G401.6 (cell line): ENCODE measurements around the gene STX19.
"Not testable (repeated sequence)": the region's sequence is repeated elsewhere in the genome, so short reads cannot be mapped to it uniquely, and the experiment has no call there.

ENCODE experiments used
- FAIRE-seq: peaks from 2 replicates; lab custom pipeline; 2012; peaks lifted over from hg19 to GRCh38; lab: Jason Lieb, UNC

STX19 gene, protein sequence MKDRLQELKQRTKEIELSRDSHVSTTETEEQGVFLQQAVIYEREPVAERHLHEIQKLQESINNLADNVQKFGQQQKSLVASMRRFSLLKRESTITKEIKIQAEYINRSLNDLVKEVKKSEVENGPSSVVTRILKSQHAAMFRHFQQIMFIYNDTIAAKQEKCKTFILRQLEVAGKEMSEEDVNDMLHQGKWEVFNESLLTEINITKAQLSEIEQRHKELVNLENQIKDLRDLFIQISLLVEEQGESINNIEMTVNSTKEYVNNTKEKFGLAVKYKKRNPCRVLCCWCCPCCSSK

DNA sequence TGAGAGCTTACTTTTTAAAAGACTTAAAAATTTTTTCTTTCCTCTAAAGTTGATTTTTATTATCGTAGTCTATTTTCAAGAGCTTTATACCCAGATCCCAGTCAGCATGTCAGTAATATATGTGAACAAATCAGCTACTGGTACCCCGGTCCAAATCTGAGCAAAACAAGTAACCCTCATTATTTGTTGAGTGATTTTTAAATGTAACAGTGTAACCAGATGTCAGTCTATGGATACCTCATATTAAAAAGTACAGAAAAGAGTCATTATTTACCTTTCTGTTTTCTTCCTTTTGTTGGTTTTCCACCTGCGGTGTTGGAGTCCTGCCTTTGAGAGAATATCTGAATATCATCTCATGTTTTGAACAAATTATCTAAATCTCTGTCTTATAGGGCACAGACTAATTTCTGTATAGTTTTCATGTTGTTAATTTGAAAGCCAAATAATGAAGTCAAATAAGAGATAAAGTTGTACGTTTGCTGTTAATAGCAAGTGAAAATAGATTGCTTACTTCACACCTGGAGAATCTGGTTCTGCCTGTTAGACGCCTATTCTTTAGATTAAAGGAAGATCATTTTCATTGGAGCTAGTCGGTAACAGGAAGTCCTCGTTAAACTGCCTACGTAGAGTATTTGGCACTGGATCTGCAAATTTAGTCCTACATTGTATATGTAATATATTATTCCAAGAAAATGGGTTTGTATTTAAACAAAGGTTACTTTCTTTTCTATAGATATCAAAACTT, at the start of gene STX19:
Gene STX19 (minus strand): TSS at position 505 of the 745 bp plus-strand sequence. CDS start 13,328 bp downstream, outside the sequence.
- FAIRE-seq = no peak

DNA sequence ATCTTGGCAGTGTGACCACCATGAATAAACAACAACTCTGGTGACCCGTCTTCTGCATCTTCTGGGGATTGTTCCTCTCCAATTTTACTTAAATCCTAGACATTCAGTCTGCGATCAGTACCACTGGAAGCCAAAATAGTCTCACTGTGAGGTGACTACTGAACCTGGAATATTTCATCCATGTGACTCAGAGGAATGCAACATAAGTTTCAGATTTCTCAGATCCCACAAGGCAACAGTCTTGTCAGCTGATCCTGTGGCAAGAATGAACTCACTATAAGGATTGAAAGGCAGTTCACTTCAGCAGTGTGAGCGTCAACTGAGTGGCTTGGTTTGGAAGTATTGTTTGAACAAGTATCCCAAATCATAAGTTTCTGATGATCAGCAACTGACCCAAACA, 47.7 kb upstream of the STX19 start:
- no peak for FAIRE-seq

DNA sequence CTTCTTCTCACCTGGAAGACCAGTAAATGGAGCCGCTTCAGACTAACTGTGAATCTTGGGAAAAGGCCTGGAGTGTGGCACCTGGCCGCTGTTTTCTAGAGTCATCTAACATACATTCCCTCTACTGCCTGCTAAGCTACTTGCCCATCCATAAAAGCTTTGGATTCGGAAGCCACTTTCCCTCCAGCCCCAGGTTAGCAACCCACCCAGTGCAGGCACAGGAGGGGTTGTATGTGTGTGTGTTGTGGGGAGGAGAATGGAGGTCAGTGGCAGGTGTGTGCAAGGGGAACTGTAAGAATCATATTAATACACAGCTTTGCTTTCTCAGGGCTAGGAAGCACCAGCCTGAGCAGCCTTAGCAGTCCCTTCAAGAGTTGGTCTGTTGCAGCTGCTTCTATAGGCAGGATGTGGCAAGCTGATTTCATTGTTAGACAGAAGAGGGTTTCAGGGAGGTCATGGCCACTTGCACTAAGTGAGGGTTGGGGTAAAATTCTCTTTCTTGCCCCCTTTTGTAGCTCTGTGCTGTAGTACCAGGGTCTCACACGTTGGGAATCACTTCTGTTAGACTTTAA, 43.4 kb upstream of the STX19 start:
- no peak for FAIRE-seq

DNA sequence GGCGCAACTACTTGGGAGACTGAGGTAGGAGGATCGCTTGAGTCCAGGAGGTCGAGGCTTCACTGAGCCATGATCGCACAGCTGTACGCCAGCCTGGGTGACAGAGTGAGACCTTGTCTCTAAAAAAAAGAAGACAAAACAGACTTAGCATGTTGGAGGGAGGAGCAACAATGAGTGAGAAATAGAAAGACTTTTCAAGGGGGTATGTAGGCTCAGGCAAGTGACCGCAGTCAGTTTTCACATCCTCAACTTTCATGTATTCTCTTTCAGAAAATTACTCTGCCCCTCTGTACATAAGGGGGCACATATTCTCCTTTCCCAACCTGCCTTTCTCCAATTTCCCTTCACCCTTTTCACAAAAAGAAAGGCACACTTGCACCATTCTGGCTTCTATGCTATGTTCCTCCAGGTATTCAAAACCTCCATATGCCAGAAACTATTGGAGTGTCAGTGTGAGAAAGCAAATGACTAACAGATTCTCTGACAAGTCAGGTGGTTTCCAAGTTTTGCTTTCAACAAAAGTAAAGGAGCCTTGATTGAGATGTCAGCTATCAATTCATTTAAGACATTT, 42.0 kb upstream of the STX19 start:
- FAIRE-seq = no peak

DNA sequence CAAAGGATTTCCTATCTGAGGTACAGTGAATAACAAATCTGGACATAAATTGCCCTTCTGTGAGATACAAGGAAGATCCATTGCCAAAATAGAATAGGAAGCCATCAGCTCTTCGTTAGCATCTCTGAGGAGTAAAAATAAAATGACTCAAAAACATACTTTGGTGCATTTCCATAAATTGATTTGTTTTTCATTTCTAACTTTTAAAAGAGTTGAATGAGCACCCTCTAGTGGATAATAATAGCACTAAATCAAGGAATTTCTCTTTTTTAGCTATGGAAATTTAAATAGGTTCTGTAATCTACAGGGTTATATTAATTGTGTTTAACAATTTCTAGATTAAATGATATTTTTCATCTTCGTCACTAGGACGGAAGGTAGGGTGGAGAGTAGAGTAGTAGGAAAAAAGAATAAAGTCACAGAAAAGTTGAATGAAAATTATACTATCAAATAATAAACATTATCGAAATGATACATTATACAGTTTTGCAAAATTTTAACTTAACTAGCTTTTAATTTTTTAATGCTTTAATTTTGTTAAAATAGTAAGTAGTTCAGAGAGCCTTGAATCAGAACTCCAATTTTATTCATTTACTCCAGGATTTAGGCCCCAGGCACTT, 40.9 kb upstream of the STX19 start:
- FAIRE-seq = peak; percentile 95

DNA sequence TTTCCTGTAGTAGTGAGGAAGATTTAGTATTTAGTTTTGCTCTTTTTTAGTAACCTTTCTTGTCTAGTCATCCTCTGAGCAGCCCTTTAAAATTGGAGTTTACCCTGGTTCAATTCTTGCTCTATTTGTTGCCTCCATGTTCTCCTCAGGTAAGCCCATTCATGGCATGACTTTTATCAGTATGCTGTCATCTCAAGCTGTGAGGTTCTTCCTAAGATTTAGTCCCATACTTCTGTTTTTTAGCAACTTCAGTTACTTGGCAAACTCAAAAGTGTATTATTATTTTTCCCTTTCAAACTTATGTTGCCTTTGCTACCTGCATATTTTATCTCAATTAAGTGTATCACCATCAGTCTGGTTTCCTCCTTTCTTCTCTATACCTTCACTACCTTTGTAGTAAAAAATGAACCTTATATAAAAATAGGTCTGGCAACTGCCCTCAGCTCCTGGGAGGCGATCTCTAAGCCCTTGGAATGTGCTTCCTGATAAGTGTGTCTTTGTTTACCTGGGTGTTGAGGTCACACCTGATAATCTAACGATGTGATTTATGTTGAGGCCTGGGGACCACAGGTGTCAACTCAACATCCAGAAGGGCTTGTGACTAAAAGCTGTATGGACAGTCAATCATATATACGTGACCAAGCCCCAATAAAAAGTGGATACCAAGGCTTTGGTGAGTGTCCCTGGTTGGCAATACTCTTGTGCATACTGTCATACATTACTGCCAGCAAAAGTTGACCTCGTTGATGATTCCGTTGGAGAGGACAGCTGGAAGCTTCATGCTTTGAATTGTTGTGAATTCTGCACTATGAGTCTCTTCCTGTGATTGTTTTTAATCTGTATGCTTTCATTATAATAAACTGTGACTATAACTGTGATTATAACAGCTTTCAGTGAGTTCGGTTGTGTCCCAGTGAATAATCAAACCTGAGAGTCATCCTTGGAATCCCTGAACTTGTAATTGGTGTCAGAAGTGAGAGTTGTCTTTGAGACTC, 38.4 kb upstream of the STX19 start:
- no peak for FAIRE-seq

DNA sequence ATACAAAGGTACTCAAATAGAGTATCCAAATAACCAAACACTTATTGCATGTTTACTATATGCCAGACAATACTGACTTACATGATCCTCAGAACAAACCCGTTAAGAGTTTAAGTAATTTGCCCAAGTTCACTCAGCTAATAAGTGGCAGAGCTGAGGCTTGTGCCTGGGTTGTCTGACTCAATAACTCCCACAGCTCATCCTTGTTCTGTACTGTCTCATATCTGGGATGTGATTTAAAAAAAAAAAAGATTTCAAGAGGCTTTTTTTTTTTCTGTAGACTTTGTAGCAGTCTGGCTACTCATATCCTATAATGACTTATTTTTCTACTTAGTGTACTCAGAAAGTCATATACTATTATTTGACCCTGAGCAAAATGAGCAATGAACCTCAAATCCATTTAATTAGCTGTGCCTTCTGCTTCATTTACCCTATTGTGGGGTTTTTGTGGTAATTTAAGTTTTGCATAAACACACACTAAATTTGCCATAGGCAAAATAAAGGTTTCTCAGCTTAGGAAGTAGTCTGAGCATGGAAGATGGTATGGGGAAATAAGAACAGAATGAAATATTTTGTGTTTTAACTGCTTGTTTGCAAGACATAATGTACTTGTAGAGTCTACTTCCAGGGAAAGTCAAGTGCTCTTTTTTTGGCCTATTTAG, 37.6 kb upstream of the STX19 start:
- no peak for FAIRE-seq

DNA sequence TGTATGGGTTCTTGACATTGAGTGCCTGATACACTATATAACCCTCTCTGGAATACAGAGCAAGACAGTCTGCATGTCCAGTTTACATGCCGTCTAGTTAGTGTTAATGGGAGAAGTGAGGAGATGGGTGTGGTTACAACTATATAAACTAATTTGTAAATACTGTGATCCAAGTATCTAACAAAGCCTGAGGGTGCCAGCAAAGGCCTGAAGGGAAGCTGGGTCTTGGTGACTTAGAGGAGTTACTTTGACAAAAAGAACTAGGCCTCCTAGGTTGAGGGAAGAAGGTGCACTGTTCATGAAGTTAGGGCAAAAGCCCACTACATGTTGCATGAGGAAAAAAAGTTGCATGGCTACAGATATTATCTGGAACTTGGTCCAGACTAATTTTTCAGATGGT, 36.7 kb upstream of the STX19 start:
- no peak for FAIRE-seq

DNA sequence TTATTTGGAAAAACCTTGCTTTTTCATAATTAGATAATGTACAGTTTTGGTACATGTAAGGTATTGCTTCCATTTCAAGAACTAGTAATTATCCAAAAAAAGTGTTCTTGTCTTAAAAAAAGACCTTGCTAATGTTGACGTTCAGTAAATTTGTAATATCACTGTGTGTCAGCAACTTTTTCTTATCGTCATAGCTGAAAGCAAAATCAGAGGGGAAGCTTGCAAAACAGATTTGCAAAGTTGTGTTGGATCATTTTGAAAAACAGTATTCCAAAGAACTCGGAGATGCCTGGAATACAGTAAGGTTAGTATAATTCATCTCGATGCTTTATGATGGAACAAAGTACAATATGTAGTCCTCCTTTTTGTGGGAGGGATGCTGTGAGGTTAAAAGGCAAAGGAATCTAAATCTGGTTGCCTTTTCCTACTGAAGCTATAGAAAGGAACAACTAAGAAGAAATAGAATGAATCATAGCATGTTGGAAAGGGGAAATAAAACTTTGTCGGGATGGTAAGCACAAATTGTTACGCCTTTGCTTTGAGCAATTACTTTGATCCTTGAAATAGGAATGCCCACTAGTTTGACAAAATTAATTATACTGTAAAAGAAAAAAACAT, 36.0 kb upstream of the STX19 start:
- no peak for FAIRE-seq

DNA sequence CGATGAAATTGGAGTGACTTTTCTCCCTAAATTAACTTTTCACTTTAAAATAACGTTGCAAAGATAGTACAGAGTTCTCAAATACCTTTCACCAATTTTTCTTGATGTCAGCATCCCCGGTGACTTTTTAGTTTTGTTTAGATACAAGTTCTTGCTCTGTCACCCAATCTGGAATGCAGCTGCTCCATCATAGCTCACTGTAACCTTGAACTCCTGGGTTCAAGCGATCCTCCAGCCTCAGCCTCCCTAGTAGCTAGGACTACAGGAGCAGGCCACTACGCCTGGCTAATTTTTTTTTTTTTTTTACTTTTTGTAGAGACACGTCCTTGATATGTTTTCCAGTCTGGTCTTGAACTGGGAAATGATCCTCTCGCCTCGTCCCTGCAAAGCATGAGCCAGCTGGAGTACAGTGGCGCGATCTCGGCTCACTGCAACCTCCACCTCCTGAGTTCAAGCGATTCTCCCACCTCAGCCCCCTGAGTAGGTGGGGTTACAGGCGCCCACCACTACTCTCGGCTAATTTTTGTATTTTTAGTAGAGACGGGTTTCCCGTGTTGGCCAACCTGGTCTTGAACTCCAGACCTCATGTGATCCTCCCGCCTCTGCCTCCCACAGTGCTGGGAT, 35.2 kb upstream of the STX19 start:
- FAIRE-seq = no peak

DNA sequence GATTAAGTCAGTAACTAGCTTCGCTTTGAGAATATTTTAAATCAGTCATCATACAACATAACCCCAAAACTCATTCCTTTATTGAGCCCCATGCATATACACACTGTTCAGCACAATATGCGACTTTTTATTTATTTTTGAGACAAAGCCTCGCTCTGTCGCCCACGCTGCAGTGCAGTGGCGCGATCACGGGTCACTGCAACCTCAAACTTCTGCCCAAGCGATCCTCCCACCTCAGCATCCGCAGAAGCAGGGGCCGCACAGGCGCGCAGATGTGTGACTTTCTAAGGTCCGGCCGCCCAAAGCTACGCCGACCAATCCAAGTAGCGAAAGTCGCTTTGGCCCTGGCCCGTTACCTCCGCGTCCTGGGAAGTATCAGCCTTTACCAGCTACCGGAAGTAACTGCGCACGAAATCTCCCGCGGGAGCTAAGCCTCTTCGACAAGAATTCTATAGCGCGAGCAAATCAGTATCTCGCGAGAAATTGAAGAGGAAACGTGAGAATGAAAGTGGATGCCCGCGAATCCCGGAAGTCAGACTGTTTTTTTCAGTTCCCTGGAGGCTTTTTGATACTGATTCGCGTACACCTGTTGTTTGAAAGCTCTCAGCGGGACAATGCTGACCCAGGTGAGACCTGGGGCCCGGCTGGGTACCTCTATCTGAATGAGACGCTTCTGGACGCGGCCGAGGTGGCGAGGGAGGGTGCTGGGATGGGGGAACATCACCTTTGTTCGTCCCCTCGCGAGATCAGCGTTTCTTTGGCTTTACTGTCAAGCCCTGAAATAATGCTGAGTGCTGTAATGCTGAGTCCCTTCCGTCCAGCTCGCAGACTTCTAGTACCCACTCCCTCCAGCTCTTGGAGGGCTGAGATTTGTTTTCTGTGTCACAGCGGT, 34.4 kb upstream of the STX19 start, which contains the start of the genes DHFR2 and NSUN3:
Gene DHFR2 (minus strand): TSS at position 404 of the 892 bp plus-strand sequence. CDS start 1,405 bp downstream, outside the sequence.
Gene NSUN3 (plus strand): TSS at position 549 of the 892 bp plus-strand sequence. CDS start 66 bp downstream, at position 615.
- FAIRE-seq = peak; percentile 98

DNA sequence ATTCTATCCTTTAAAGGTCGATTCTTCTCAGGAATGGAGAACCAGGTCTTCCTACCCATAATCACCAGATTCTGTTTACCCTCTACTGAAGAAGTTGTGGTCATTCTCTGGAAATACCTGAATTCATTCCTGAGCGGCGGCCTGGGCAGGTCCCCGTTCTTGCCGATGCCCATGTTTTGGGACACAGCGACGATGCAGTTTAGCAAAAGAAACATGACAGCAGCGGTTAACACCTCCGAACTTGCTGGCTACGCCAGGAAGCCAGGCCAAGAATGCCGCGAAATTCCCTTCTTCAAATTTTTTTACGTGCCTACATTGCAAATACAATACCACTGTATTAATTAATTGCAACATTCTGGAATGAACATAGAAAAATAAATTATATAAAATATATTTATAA, 32.9 kb upstream of the STX19 start:
- no peak for FAIRE-seq

DNA sequence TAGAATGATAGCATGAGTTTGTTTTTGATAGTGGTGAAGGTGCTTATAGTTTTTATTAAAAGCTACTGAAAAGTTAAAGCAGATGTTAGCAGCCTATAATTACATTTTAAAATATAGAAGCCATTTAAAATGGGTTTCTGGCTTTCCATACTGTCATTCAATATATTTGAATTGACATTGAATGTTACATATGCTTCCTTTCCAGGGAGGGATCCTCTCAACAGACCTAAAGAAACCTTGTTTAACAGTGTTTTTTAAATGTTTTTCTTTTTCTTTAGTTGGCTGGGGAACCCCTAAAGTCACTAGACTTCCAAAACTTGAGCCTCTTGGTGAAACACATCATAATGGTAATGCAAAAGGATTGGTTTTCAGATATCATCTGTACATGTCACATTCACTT, 22.1 kb upstream of the STX19 start:
- FAIRE-seq = no peak

DNA sequence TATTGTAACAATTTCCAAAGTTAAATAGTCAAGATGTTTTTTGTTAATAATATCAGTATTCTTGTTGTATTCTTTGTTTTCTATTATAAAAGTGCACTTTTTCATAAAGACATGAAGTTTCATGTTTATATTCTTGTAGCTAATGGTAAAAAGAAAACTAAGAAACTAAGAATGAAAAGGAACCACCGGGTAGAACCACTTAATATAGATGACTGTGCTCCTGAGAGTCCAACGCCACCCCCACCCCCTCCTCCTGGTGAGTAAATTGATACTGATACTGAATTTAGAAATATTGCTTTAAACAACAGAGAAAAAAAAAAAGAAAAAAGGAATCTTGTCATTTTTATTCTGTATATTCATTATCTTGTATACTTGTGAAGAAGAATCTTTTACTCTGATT, 20.9 kb upstream of the STX19 start:
- FAIRE-seq = no peak

DNA sequence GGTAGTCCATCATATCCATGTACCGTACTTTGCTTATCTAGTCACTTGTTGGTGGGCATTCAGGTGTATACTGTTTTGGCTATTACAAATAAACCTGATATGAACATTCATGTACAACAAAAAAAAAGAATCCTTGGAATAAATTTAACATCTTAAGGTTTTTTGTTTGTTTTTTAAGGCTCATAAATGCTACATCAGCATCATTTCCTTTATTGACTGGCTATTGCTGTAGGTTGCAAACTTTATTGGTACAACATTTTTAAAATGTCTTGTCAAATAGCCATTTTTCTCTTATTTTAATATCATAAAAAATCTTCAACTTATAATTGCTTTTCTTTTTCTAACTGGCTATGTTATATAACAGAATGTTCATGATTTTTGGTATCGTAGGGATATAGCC, 18.1 kb upstream of the STX19 start:
- no peak for FAIRE-seq

DNA sequence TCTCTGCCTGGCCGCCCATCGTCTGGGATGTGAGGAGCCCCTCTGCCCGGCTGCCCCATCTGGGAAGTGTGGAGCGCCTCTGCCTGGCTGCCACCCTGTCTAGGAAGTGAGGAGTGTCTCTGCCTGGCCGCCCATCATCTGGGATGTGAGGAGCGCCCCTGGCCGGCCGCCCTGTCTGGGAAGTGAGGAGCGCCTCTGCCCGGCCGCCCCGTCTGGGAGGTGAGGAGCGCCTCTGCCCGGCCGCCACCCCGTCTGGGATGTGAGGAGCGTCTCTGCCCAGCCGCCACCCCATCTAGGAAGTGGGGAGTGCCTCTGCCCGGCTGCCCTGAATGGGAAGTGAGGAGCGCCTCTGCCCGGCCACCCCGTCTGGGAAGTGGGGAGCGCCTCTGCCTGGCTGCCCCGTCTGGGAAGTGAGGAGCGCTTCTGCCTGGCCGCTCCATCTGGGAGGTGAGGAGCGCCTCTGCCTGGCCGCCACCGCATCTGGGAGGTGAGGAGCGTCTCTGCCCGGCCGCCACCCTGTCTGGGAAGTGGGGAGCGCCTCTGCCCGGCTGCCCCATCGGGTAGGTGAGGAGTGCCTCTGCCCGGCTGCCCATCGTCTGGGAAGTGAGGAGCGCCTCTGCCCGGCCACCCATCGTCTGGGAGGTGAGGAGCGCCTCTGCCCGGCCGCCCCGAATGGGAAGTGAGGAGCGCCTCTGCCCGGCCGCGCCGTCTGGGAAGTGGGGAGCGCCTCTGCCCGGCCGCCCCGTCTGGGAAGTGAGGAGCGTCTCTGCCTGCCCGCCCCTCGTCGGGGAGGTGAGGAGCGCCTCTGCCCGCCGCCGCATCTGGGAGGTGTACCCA, 15.9 kb upstream of the STX19 start:
- FAIRE-seq = not testable (repeated sequence)

DNA sequence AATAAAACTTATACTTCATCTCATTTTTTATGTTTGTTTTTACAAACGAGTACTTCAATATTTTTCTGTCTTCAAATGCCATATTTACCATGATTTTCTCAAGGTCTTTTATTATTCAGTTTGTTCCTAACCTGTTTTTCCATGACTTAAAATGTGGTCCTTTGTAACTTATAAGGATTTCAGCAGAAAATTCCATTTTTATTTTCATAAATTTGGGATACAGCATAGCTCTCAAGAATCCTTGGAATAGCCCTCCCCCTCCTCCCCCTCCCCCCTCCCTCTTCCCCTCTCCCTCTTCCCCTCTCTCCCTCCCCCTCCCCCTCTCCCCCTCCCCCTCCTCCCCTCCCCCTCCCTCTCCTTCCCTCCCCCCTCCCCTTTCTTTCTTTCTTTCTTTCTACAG, 14.9 kb upstream of the STX19 start:
- no peak for FAIRE-seq
